ENCODE measurements around the gene TMA7.

DNA sequence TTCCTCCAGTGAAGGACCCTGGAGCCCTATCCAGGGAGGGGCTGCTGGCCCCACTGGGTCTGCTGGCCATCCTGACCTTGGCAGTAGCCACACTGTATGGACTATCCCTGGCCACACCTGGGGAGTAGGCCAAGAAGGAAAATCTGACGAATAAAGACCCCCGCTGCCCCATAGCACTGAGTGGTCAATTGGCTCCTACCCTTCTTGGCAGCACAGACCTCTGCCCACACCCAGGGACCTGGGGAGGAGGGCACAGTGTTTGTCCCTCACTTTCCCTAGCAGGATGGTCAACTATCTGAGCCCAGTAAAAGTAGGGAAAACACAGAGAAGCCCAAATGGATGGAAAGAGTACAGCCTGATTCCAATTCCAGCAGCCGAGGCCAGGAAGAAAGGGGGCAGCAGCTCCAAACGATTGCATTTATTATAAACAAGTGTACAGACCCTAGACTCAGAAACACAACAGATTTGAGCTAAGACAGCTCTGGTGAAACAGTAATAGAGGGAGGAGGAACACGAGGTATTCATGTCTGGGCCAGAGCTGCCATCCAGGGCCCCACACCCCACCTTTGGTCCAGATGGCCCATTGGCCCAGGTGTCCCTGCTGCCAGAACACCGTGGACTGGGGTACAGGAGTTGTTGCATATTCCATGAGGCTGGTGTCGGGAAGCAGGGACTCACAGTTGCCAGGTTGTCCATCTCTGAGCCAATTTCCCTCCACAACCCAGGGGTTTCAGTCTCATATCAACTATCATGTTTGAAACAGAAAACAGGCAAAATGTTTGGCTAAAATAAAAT, 27.6 kb downstream of the TMA7 start:
- TF ChIP-seq GLI2 (tag by site-specific recombination; IDR thresholded peaks at IDR 0.05; ENCODE audit: borderline replicate concordance, low read depth) (no peak), TRIM28 (IDR thresholded peaks at IDR 0.05; ENCODE audit: borderline replicate concordance, low read length) (no peak), WT1 (tag by site-specific recombination; IDR thresholded peaks at IDR 0.05) (no peak), SP2 (tag by site-specific recombination; IDR thresholded peaks at IDR 0.05) (no peak), ZBTB20 (tag by site-specific recombination; IDR thresholded peaks at IDR 0.05) (no peak), ZNF433 (tag by site-specific recombination; IDR thresholded peaks at IDR 0.05; ENCODE audit: low read depth) (no peak), ZNF266 (tag by site-specific recombination; IDR thresholded peaks at IDR 0.05; ENCODE audit: low read depth) (no peak), ZNF121 (tag by site-specific recombination; IDR thresholded peaks at IDR 0.05) (no peak), ZNF302 (tag by site-specific recombination; IDR thresholded peaks at IDR 0.05; ENCODE audit: low read depth) (no peak), ZNF701 (tag by site-specific recombination; IDR thresholded peaks at IDR 0.05) (no peak)
- TF ChIP-seq, protein P1, sequence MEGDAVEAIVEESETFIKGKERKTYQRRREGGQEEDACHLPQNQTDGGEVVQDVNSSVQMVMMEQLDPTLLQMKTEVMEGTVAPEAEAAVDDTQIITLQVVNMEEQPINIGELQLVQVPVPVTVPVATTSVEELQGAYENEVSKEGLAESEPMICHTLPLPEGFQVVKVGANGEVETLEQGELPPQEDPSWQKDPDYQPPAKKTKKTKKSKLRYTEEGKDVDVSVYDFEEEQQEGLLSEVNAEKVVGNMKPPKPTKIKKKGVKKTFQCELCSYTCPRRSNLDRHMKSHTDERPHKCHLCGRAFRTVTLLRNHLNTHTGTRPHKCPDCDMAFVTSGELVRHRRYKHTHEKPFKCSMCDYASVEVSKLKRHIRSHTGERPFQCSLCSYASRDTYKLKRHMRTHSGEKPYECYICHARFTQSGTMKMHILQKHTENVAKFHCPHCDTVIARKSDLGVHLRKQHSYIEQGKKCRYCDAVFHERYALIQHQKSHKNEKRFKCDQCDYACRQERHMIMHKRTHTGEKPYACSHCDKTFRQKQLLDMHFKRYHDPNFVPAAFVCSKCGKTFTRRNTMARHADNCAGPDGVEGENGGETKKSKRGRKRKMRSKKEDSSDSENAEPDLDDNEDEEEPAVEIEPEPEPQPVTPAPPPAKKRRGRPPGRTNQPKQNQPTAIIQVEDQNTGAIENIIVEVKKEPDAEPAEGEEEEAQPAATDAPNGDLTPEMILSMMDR (tag by site-specific recombination; IDR thresholded peaks at IDR 0.05) = no peak
